SK-N-SH treated with all-trans-retinoic acid at 6 μM for 48 hours (cell line): ENCODE results near the gene USP7.

Source experiments
- ATAC-seq: fragments of 200-7000 bp; cut with Tn5 transposase; 3 replicates; pipeline ENCODE4 v1.9.1; 2020; ENCODE audit warnings: mild to moderate bottlenecking, moderate library complexity
- ARNTL ChIP-seq: fragments of 450-650 bp; formaldehyde crosslinking; IDR thresholded peaks from 2 replicates; pipeline ENCODE4 v1.5.0; 2020; ENCODE audit warnings: low read depth, mild to moderate bottlenecking, moderate library complexity, borderline replicate concordance
- BACH2 ChIP-seq: fragments of 250-450 bp; sonication (Bioruptor Pico); IDR thresholded peaks from 2 replicates; pipeline ENCODE4 v1.9.0; 2021; ENCODE audit warnings: mild to moderate bottlenecking, borderline replicate concordance
- CSDC2 ChIP-seq: fragments of 250-450 bp; sonication (Bioruptor Pico); IDR thresholded peaks from 2 replicates; pipeline ENCODE4 v1.5.0; 2020; ENCODE audit warnings: mild to moderate bottlenecking, moderate library complexity
- ESRRG ChIP-seq: fragments of 250-450 bp; sonication (Bioruptor Pico); IDR thresholded peaks from 2 replicates; pipeline ENCODE4 v1.6.1; 2021; ENCODE audit warnings: mild to moderate bottlenecking
- GLIS3 ChIP-seq: fragments of 250-450 bp; sonication (Bioruptor Pico); IDR thresholded peaks from 2 replicates; pipeline ENCODE4 v1.5.0; 2020; ENCODE audit warnings: mild to moderate bottlenecking, moderate library complexity
- ISL1 ChIP-seq: fragments of 250-450 bp; sonication (Bioruptor Pico); IDR thresholded peaks from 2 replicates; pipeline ENCODE4 v2.1.2; 2022; ENCODE audit warnings: mild to moderate bottlenecking, moderate library complexity
- OSR1 ChIP-seq: fragments of 250-450 bp; sonication (Bioruptor Pico); IDR thresholded peaks from 2 replicates; pipeline ENCODE4 v1.8.0; 2022; ENCODE audit warnings: moderate library complexity, mild to moderate bottlenecking, inconsistent platforms
- PPARA ChIP-seq: fragments of 250-450 bp; sonication (Bioruptor Pico); IDR thresholded peaks from 2 replicates; pipeline ENCODE4 v1.5.0; 2020; ENCODE audit warnings: mild to moderate bottlenecking, borderline replicate concordance
- SNAI2 ChIP-seq: fragments of 250-450 bp; sonication (Bioruptor Pico); IDR thresholded peaks from 2 replicates; pipeline ENCODE4 v1.5.0; 2020; ENCODE audit warnings: mild to moderate bottlenecking, moderate library complexity
- TCF4 ChIP-seq: fragments of 250-450 bp; sonication (Bioruptor Pico); IDR thresholded peaks from 2 replicates; pipeline ENCODE4 v1.8.0; 2021; ENCODE audit warnings: mild to moderate bottlenecking, moderate library complexity, borderline replicate concordance
- ZFP30 ChIP-seq: fragments of 450-650 bp; formaldehyde crosslinking; IDR thresholded peaks from 2 replicates; pipeline ENCODE4 v1.5.0; 2022; ENCODE audit warnings: mild to moderate bottlenecking, moderate library complexity
- ZNF565 ChIP-seq: fragments of 450-650 bp; formaldehyde crosslinking; conservative IDR thresholded peaks from 2 replicates; pipeline ENCODE4 v1.5.0; 2020; ENCODE audit warnings: low read depth, mild to moderate bottlenecking, moderate library complexity
- ZNF70 ChIP-seq: fragments of 450-650 bp; formaldehyde crosslinking; IDR thresholded peaks from 2 replicates; pipeline ENCODE4 v1.5.0; 2020; ENCODE audit warnings: mild to moderate bottlenecking, moderate library complexity
- ZNF8 ChIP-seq: fragments of 450-650 bp; formaldehyde crosslinking; IDR thresholded peaks from 2 replicates; pipeline ENCODE4 v1.5.0; 2020; ENCODE audit warnings: mild to moderate bottlenecking, moderate library complexity
- TF ChIP-seq, protein P1 (sequence below): fragments of 250-450 bp; sonication (Bioruptor Pico); IDR thresholded peaks from 2 replicates; pipeline ENCODE4 v1.5.1; 2021; ENCODE audit warnings: mild to moderate bottlenecking, moderate library complexity
- TF ChIP-seq, protein P2 (sequence below): fragments of 250-450 bp; sonication (Bioruptor Pico); IDR thresholded peaks from 2 replicates; pipeline ENCODE4 v1.5.1; 2020; ENCODE audit warnings: low read depth, mild to moderate bottlenecking, moderate library complexity
- TF ChIP-seq, protein P3 (sequence below): fragments of 250-450 bp; sonication (Bioruptor Pico); IDR thresholded peaks from 2 replicates; pipeline ENCODE4 v1.8.0; 2021; ENCODE audit warnings: low read depth, mild to moderate bottlenecking, moderate library complexity, borderline replicate concordance

Gene USP7

DNA sequence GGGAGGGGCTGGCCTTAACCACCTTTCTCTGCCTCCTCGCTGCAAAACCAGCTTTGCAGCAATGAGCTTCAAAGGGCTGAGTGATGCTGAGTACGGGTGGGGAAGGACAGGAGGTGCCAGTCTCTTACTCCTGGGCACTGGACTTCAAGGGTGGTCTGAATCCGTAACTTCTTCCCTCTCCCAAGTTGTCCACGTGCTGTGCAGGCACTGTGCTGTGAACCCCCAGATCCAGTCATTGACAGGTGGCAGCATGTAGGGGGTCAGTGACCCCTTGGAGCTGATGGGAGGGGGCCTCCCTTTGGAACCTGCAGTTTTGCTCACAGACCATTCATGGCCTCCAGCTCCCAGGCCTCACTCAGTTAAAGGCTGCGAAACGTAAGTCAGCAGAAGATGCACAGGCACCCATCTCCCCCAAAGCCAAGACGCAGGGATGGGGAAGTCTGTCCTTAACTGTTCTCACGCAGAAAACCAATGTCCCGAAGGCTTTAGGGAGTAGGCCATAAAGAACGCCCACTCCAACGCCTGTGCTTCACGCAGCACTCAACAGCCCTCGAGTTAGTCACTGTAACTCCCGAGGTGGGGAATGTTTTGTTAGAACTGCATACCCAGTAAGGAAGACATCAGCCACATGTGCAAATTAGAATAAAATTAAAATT, 73.7 kb downstream of the USP7 start (continued):
- TF ChIP-seq, protein P1, sequence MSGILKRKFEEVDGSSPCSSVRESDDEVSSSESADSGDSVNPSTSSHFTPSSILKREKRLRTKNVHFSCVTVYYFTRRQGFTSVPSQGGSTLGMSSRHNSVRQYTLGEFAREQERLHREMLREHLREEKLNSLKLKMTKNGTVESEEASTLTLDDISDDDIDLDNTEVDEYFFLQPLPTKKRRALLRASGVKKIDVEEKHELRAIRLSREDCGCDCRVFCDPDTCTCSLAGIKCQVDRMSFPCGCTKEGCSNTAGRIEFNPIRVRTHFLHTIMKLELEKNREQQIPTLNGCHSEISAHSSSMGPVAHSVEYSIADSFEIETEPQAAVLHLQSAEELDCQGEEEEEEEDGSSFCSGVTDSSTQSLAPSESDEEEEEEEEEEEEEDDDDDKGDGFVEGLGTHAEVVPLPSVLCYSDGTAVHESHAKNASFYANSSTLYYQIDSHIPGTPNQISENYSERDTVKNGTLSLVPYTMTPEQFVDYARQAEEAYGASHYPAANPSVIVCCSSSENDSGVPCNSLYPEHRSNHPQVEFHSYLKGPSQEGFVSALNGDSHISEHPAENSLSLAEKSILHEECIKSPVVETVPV: no peak
- no peak for TF ChIP-seq OSR1 (CRISPR knock-in tag)
- no peak for TF ChIP-seq ZNF8
- no peak for TF ChIP-seq PPARA (CRISPR knock-in tag)

DNA sequence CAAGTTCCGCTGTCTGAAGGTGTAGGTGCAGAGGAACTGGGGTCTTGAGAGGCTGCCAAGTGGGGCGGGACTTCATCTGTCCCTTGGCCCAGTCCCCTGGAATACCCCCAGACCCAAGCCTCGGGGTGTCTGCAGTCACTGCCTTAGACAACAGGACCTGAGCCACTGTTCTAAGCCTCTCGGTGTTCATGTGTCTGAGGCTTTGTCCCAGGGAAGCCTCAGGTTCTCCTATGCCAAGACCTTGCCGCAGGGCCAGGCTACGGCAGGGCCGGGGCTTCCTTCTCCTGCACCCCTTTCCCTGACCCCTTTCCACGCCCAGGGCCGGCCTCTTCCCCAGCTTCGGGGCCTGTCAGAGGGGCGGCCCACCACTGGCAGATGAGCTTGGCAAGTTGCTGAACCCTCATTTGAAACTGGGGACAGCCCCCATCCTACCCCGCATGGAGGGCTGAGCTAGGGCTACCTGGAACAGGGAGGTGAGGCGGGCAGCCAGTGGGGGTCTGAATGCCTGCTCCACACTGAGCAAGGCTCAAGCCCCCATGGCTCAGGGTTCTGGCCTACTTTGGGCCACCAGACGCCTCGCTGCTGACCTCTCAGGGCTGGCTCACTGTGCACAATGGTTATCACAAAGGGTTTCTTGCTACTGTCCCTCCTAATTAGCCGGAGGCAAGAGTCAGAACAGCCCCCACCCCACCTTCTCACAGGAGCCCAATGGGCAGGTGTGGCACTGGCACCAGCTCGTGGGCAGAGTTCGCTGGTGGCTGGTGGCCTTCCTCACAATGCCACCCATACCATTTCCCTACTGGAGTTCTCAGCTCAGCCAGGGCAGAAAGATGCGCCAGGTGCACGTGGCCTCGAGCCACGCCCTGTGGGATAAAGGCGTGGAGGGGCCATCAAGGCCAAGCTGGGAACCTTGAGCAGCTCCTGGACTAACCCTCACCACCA, 74.5 kb downstream of the USP7 start:
- ATAC-seq: no peak

DNA sequence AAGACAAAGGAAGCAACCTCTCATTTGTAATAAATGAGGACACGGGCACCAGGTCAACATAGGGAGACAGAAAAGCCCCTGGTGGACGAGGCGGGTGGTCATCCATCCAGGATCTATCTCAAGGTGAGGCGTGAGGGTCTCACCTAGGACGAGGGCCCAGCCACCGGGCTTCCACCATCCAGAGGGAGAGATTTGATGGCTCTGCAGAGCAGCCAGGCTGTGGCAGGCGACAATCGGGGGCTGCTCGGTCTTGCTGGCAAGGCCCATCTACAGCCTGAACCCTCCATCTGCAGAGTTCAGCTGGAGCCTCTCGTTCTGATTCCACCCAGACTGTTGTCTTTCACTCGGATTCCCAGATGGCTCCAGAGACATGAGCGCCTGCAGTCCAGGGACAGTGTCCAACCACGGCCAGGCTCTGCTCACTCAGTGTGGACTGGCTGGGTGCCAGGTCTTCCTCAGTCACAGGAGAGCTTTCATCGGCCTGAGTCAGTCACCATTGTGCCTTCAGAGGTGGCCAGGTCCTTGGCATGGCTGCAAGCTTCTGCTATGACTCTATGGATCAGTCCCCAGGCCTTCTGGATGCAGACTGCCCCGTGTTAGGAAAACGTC, 75.7 kb downstream of the USP7 start:
- ATAC-seq: peak; percentile 6
- TF ChIP-seq BACH2 (CRISPR knock-in tag): no peak

More for the DNA sequence above, 74.5 kb downstream of the USP7 start:
- no peak for TF ChIP-seq ZNF565
- no peak for TF ChIP-seq ZNF70 (CRISPR knock-in tag)
- no peak for TF ChIP-seq GLIS3 (CRISPR knock-in tag)
- TF ChIP-seq TCF4 (CRISPR knock-in tag): no peak
- no peak for TF ChIP-seq PPARA (CRISPR knock-in tag)
- TF ChIP-seq, protein P2, sequence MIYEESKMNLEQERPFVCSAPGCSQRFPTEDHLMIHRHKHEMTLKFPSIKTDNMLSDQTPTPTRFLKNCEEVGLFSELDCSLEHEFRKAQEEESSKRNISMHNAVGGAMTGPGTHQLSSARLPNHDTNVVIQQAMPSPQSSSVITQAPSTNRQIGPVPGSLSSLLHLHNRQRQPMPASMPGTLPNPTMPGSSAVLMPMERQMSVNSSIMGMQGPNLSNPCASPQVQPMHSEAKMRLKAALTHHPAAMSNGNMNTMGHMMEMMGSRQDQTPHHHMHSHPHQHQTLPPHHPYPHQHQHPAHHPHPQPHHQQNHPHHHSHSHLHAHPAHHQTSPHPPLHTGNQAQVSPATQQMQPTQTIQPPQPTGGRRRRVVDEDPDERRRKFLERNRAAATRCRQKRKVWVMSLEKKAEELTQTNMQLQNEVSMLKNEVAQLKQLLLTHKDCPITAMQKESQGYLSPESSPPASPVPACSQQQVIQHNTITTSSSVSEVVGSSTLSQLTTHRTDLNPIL (CRISPR knock-in tag): no peak
- TF ChIP-seq OSR1 (CRISPR knock-in tag): no peak
- TF ChIP-seq ISL1 (CRISPR knock-in tag): no peak
- no peak for TF ChIP-seq CSDC2 (CRISPR knock-in tag)
- no peak for TF ChIP-seq ZFP30 (CRISPR knock-in tag)

DNA sequence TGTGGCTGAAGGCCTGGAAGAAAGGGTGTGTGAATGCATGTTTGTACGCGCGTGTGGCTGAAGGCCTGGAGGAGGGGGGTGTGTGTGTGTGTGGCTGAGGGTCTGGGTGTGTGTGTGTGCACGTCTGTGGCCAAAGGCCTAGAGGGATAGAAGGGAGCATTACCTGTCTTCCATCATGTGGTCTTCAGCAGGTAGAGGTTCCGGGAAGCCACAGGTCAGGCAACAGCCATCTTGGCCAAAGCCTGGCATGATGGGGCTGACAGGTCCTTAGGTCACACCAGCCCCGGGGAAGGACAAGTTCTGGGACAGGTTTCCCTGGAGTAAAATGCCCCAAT, 76.3 kb downstream of the USP7 start:
- TF ChIP-seq OSR1 (CRISPR knock-in tag): no peak
- no peak for TF ChIP-seq ARNTL
- no peak for TF ChIP-seq PPARA (CRISPR knock-in tag)
- ATAC-seq: no peak

DNA sequence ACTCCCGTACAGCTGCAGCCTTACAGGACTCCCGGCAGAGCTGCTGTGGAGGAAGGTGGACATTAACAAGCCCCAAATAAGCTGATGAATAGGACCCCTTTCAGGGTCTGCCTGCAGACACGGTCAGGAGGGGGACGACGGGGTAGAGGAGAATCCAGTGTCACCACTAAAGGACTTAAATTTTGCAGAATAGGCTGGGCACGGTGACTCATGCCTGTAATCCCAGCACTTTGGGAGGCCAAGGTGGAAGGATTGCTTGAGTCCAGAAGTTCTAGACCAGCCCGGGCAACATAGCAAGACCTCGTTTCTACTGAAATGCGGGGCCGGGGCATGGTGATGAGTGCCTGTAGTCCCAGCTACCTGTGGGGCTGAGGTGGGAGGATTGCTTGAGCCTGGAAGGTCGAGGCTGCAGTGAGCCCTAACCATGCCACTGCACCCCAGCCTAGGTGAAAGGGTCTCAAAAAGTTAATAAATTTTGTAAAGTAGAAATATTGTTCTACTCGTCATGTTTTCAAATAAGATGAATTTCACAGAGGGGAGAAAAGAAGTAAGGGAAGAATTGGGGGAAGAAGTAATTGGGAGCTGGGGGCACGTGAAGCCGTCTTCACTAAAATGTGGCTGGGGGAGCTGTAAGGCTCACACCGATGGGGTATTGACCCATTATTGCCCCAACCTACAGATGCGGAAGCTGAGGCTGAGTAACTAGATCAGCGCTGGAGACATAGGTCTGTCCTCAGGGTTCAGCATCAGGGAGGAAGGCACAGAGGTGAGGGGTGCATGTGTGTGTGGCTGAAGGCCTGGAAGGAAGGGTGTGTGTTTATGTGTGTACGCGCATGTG, 76.9 kb downstream of the USP7 start:
- no peak for ATAC-seq
- TF ChIP-seq BACH2 (CRISPR knock-in tag) (no peak), OSR1 (CRISPR knock-in tag) (no peak), TCF4 (CRISPR knock-in tag) (no peak), SNAI2 (CRISPR knock-in tag) (no peak), ZNF565 (no peak), ISL1 (CRISPR knock-in tag) (no peak), ESRRG (CRISPR knock-in tag) (no peak)
- TF ChIP-seq, protein P1: no peak
- TF ChIP-seq, protein P3, sequence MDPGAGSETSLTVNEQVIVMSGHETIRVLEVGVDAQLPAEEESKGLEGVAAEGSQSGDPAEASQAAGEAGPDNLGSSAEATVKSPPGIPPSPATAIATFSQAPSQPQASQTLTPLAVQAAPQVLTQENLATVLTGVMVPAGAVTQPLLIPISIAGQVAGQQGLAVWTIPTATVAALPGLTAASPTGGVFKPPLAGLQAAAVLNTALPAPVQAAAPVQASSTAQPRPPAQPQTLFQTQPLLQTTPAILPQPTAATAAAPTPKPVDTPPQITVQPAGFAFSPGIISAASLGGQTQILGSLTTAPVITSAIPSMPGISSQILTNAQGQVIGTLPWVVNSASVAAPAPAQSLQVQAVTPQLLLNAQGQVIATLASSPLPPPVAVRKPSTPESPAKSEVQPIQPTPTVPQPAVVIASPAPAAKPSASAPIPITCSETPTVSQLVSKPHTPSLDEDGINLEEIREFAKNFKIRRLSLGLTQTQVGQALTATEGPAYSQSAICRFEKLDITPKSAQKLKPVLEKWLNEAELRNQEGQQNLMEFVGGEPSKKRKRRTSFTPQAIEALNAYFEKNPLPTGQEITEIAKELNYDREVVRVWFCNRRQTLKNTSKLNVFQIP (CRISPR knock-in tag): no peak
- TF ChIP-seq, all 23 proteins: peak for 0
